ENCODE measurements around the gene PPHLN1.
"Not testable (repeated sequence)": the region's sequence is repeated elsewhere in the genome, so short reads cannot be mapped to it uniquely, and the experiment has no call there.

Gene PPHLN1

DNA sequence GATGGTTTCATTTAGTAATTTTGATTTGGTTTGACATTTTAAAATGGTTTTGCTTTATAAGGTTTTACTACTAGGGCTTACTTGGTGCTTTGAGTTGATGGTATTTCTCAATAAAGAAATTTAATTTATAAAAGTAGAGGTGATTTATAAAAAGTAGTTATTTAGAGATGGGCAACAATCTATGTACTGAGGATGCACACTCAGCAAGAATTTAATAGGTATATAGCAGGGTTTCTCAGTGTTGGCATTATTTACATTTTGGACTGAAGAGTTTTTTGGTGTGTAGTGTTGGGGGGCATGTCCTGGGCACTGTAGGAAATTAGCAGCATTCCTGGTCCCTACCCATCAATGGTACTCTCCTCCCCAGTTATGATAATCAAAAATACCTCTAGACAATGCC is 47.7 kb downstream of the PPHLN1 start:
- no peak for DNase-seq

- DNase-seq = no peak
Measured at GRCh38 chr12:42380733-42381132, 54.8 kb downstream of the PPHLN1 start.

DNA sequence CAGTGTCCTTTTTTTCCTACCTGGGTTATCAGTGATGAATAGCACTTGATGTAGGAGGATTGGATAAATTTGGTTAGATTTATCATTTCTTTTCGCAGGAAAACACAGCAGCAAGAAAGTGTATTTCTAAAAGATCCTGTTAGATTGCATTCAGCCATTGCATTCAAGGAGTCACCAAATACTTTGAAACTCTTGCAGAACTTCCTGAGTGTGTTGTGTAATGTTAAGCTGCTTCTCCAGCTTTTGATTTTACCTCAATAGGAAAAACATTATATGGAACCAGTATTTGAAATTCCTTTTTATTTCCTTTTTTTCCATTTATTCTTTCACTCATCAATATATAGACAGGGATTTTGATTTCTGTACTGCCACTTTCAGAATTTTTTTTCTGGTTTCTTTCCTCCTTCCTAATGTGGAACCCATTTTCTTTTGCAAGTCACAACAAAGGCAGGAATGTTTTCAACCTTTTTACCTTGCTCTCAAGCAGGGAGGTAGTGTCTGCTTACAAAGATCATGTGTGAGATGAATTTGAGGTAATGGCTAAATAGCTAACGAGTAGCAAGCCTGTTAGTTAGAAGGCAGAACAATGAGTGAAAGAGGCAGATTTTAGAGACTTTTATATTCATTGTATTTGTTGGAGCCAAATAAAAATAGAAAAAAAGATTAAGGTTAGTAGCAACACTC is 56.2 kb downstream of the PPHLN1 start:
- no peak for DNase-seq

GRCh38 chr12:42385326-42385841 is 59.4 kb downstream of the PPHLN1 start:
- no peak for DNase-seq

DNA sequence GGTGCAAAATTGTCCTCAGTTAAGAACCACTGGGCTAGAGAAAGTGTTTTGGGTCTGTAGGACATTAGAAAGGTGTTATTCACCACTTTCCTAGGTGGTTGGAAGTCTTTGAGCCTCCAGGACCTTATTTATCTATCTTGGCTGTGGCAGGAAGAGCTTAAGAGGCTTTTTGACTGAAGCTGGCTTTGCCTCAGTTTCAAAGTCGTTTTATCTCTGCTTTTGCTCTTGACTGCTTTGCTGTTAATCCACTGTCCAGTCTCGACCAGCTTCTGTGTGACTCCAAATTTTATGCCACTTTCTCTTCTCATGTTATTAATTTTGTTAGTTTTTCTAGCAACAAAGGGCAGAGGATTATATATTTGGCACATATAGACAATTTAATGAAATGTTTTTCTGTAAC is 60.3 kb downstream of the PPHLN1 start:
- no peak for DNase-seq

GRCh38 chr12:42388086-42388485 is 62.1 kb downstream of the PPHLN1 start:
- not testable (repeated sequence) for DNase-seq

GRCh38 chr12:42394429-42394828 is 68.5 kb downstream of the PPHLN1 start:
- no peak for DNase-seq

DNA sequence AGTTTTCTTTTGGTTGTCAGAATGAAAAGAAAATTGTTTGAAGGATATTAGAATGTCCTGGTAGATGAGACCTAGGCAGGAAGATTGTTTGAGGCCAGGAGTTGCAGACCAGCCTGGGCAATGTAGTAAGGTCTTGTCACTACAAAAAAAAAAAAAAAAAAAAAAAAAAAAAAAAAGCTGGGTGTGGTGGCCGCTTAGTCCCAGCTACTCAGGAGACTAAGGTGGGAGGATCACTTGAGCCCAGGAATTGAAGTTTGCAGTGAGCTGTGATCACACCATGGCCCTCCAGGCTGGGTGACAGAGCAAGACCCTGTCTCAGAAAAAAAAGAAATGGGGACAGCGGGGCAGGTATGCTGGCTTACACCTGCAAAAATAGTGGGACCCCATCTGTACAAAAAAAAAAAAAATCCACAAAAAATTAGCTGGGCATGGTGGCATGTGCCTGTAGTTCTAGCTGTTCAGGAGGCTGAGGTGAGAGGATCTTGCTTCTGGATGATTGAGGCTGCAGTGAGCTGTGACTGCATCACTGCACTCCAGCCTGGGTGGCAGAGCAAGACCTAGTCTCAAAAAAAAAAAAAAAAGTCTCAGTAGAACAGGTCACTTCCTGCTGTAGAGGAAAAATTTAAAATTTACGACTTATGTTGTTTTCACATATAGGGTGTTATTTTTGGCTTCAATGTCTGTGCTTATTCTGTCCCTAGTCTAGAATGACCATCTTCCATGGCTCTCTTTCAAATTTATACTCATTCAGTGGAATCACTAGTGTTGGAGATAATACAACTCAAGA is 70.7 kb downstream of the PPHLN1 start:
- no peak for DNase-seq

DNA sequence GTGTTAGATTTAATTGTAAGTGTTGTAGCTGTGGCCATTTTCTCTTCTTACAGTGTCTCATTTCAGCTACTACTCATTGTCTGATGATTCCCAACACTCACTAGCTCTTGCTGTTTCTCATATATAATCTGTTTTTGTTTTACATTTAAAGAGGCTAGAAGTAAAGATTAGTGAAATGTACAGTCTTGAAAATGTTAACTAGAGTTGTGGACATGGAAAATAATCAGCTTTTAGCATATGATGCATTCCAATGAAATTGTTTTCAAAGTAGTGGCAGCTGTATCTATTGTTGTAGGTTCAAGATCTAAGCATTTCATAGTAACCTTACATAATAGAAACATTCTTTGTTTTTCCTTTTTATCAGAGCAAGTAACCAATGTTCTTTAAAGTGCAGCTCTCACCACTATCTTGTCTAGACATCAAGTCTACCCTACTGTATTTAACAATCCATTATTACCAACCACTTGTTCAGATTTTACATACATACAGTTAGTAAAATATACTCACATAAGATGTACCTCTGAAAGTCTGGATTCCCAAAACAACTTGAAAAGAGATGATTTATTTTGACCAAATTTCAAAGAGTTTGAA is 76.9 kb downstream of the PPHLN1 start:
- DNase-seq = no peak

- DNase-seq = no peak
Measured at GRCh38 chr12:42407306-42407705, 81.3 kb downstream of the PPHLN1 start.

DNA sequence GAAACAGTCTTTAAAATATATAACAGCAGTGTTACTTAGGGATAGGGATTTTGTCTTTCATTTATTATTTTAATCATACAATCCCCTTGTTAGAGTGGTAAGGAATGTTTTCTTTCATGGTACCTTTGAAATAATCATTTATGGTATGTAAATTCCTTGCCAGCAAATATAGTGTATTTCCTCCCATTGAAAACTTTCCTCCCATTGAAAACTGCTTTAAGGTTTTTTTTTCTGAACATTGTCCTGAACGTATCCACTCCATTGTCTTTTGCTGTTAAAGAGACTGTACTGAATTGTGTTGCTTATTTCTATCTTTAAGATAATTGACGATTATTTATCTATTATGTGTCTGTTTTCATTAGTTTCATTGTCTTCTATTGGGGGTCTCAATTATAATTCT is 83.5 kb downstream of the PPHLN1 start:
- DNase-seq = no peak

DNA sequence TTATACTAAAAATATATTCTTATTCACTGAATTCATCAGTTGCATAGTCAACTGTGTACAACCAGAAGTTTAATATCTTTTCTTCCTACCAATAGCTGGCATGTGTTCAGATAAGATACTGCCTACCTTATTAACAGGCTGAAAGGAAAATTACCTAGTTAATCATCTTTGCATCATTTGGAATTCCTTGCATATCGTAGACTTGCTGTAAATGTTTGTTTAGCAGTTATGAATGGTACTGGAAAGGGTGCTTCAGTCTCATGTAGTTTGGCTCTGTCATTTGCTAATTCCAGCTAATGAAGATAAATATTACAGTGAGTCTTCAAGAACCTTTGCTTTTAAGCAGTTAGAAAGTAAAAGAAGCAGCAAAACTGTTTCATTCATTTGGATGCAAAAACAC is 84.4 kb downstream of the PPHLN1 start:
- DNase-seq = no peak

DNA sequence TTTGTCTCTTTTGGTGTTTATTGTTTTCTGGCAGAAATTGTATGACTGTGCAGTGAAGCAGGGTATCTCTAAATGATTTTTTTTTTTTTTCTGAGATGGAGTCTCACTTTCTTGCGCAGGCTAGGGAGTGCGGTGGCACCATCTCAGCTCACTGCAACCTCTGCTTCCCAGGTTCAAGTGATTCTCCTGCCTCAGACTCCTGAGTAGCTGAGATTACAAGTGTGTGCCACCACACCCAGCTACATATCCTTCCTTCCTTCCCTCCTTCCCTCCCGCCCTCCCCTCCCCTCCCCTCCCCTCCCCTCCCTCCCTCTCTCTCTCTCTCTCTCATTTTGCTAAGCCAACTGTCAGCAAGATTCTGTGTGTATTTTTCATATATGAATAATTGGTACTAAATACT is 94.4 kb downstream of the PPHLN1 start:
- no peak for DNase-seq

GRCh38 chr12:42421844-42422779 is 96.1 kb downstream of the PPHLN1 start:
- no peak for DNase-seq

GRCh38 chr12:42422785-42423184 is 96.8 kb downstream of the PPHLN1 start:
- DNase-seq = no peak

DNA sequence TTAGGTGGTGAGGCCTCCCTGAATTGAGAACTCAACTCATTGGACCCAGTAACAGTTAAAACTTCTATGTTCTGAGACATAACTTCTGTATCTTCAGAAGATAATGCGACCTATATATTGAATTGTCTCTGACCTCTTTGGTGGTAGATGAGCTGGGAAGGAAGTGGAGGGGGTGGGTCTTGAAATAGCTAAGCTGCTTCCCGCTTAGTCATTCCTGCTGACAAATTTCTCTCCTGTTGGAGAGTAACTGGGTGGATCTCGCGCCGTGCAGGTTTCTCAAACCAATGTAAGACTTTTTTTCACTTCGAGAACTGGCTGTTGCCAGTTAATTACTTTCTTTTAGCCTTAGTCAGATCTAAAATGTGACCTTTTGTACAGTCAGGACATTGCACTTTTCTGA is 100.8 kb downstream of the PPHLN1 start:
- DNase-seq = no peak

DNA sequence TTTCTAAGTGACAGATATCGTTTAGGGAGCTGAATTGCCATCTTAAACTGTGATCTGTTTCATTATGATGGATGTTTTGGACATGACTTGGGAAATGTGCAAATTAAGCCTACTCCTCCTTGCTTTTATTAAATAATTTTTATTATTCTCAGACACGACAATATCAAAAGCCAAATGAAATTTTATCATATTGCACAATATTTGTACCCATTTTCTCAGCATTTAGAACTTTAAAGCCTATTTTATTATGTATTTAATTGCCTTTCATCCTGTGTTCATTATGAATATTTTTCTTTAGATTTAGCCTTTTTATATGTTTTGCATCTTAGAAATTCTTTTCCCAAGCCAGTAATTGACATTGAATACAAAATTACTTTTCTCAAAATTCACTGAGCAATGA is 102.9 kb downstream of the PPHLN1 start:
- DNase-seq = no peak

DNA sequence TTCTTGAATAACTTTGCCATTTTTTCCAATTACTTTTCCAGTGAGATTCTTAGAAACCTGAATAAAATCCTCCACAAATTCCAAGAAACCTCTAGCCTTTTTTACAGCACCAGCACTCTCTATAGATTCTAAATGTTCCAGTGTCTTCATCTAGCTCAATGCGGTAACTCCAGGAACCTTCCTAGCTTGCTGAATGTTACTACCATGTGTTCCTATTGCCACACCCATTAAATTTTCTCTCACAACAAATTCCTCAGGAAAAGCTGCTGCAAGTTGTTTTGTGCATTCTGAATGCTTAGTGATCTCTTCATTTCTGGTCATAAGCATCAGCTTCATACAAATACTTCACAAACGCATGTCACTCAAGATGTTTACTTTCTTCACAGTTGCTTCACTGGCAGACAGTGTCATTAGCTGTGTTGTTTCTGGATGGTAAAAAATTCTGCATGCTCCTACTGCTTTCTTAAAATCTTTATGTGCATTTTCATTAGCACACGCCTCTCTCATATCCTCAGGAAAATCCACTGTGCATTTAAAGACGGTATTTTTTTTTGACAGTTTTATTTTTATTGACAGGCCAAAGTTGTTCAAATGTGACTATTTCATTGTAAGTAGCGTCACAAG is 106.7 kb downstream of the PPHLN1 start:
- DNase-seq = no peak

DNA sequence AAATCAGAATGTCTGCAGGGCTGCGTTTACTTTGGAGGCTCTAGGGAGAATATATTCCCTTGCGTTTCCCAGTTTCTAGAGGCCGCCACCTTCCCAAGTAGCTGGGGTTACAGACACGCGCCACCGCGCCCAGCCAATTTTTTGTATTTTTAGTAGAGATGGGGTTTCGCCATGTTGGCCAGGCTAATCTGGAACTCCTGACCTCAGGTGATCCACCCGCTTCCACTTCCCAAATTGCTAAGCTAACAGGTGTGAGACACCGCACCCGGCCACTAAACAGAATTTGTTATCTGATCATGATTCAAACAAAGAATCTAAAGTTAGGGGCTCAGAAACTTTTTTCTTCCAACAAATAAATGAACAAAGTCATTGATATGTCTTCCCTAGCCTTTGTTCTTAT is 114.6 kb downstream of the PPHLN1 start:
- DNase-seq = no peak

GRCh38 chr12:42442311-42442759 is 116.4 kb downstream of the PPHLN1 start:
- DNase-seq = no peak

DNA sequence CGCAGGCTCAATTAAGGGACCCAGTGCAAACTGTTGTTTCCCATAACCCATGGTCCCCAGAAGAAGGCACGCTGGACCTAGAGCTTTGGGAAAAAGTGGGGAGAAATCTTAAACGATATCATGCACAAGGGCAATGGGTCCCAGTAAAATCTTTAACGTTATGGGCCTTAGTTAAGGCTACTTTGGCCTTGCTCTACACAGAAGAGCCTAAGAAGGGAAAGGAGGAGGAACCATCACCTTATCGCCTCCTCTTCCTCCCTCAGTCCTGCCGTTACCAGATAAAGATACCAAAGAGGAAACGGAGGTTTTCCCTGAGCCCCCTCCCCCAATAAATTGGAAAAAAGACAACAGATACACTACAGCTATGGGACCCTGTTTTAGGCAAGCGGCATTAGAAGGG is 116.9 kb downstream of the PPHLN1 start:
- DNase-seq = no peak
